ENCODE results near the gene EIF4G1. TPM values are rescaled to one million over a fixed set of nuclear protein-coding genes. Genes with fewer than 3 reads are reported as not detected.

EIF4G1 gene
- total RNA-seq, 1 donor: 234 TPM

DNA sequence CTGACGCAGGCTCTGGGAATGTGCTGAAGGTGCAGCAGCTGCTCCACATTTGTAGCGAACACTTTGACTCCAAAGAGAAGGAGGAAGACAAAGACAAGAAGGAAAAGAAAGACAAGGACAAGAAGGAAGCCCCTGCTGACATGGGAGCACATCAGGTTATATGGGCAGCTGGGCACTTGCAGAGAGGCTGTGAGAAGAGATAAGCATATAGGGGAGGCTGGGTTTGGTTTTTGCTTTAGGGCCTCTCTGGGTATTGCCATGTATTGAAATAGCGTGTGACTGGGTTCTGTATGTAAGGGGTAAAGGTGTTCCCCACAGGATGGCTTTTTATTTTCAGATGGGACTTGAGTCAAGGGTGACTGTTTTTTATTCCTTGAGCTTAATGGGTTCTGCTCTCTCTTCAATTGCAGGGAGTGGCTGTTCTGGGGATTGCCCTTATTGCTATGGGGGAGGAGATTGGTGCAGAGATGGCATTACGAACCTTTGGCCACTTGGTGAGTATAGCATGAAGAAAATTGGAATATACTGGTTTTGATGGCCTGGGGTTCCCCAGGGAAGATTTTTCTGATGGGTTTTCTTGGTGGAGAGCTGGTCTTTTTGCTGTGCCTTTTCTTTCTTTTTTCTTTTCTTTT, 7.9 kb upstream of the EIF4G1 start:
- DNase-seq (ENCODE audit: low read depth): no peak
- TF ChIP-seq, protein P1, sequence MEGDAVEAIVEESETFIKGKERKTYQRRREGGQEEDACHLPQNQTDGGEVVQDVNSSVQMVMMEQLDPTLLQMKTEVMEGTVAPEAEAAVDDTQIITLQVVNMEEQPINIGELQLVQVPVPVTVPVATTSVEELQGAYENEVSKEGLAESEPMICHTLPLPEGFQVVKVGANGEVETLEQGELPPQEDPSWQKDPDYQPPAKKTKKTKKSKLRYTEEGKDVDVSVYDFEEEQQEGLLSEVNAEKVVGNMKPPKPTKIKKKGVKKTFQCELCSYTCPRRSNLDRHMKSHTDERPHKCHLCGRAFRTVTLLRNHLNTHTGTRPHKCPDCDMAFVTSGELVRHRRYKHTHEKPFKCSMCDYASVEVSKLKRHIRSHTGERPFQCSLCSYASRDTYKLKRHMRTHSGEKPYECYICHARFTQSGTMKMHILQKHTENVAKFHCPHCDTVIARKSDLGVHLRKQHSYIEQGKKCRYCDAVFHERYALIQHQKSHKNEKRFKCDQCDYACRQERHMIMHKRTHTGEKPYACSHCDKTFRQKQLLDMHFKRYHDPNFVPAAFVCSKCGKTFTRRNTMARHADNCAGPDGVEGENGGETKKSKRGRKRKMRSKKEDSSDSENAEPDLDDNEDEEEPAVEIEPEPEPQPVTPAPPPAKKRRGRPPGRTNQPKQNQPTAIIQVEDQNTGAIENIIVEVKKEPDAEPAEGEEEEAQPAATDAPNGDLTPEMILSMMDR (IDR thresholded peaks at IDR 0.05; ENCODE audit: insufficient read depth, low read length): no peak
- H3K4me3 ChIP-seq (ENCODE audit: low read depth, low read length): no peak overlapping the region

DNA sequence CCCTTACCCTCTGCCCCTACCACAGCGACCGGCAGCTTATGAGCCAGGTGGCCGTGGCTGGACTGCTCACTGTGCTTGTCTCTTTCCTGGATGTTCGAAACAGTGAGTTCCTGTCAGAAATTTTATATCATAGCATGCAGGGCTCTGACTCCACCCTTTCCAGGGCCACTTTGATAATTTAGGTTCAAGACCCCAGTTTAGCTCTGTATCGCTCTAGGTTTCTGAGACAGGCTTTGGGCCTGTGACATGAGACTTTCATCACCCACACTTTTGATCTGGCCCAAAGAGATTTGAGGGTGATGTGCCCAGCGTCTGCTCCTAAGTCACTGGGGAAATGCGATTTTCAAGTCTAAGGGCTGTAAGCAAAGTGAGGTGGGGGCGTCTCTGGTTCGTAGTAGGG, 6.5 kb upstream of the EIF4G1 start:
- TF ChIP-seq, protein P1 (IDR thresholded peaks at IDR 0.05; ENCODE audit: insufficient read depth, low read length): no peak
- DNase-seq (ENCODE audit: low read depth): no peak
- H3K4me3 ChIP-seq (ENCODE audit: low read depth, low read length): no peak overlapping the region

DNA sequence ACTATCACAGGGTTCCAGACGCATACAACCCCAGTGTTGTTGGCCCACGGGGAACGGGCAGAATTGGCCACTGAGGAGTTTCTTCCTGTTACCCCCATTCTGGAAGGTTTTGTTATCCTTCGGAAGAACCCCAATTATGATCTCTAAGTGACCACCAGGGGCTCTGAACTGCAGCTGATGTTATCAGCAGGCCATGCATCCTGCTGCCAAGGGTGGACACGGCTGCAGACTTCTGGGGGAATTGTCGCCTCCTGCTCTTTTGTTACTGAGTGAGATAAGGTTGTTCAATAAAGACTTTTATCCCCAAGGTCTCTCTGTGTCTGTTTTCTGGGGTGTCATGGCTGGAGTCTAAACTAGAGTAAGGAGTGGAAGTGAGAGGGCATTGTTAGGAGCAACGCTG, 5.7 kb upstream of the EIF4G1 start:
- TF ChIP-seq, protein P1 (IDR thresholded peaks at IDR 0.05; ENCODE audit: insufficient read depth, low read length): no peak
- no peak overlapping the region for H3K4me3 ChIP-seq (ENCODE audit: low read depth, low read length)
- no peak for DNase-seq (ENCODE audit: low read depth)

DNA sequence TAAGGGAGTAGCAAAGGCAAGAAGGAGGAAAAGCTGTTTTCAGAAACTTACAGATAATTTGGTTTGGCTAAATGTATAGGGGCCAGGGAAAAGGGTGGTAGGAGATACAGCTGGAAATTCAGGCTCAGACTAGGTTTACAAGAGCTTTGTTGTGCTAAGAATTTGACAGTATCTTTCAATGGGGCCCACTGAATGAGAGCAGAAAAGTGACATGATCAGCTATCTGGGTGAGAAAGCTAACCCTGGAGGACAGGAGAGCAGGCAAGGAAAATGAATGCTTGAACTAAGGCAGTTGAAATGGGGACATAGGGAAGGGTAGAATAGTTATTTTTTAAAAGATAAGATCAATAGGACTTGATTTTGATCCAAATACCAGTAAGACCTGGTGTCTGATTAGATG, 2.8 kb upstream of the EIF4G1 start:
- DNase-seq (ENCODE audit: low read depth): no peak
- H3K4me3 ChIP-seq (ENCODE audit: low read depth, low read length): no peak overlapping the region
- TF ChIP-seq, protein P1 (IDR thresholded peaks at IDR 0.05; ENCODE audit: insufficient read depth, low read length): no peak

DNA sequence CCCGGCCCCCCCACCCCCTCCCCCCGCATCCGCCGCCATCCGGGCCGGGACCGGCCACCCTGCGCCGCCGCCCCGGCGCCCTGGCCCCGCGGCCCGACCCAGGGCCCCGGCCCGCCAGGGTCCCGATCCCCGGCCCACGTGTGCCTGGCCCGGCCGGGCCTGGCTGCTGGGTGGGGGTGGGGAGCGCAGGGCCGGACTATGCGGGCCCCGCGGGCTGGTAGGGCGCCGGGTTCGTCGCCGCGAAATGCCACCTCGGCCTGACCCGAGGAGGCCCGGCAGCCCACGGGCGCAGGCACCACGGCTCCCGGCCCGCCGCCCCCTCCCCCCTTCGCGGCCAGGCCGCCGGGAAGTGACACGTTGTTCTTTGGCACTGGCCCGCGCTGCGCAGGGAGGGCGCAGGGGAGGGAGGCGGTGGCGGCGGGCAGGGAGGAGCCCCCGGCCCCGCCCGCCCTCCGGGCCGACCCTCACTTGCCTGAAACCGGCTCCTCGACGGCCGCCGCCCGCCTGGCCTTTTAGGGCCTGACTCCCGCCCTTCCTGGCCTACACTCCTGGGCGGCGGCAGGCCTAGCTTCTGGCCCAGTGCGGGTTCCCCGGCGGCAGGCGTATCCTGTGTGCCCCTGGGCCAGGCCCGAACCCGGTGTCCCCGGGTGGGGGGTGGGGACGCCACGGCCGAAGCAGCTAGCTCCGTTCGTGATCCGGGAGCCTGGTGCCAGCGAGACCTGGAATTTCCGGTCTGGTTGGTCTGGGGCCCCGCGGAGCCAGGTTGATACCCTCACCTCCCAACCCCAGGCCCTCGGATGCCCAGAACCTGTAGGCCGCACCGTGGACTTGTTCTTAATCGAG, 515 bp downstream of the EIF4G1 start:
- DNase-seq (ENCODE audit: low read depth): peak; percentile 81
- TF ChIP-seq, protein P1 (IDR thresholded peaks at IDR 0.05; ENCODE audit: insufficient read depth, low read length): no peak
- H3K4me3 ChIP-seq (ENCODE audit: low read depth, low read length): peak overlapping the region; percentile 89

DNA sequence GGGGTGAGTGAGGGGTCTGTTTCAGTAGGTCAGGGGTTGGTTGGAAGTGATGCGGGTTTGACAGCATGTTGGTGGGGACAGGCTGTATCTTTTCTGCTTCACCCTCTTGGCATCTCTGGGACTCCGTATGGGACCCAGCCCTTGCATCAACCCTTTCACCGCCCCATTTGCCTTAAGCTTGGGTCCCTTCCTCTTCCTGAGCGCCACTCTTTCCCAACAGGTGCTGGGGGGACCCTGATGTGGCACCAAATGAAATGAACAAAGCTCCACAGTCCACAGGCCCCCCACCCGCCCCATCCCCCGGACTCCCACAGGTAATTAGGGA, 1.1 kb downstream of the EIF4G1 start:
- TF ChIP-seq, protein P1 (IDR thresholded peaks at IDR 0.05; ENCODE audit: insufficient read depth, low read length): no peak
- DNase-seq (ENCODE audit: low read depth): no peak
- peak overlapping the region; percentile 89 for H3K4me3 ChIP-seq (ENCODE audit: low read depth, low read length)

Data from fibroblast of the aortic adventitia (primary cell).